ENCODE measurements around the gene PLA2G1B.
A peak's percentile ranks its signal among the peaks of the same experiment; 100 is the strongest.

The PLA2G1B gene

DNA sequence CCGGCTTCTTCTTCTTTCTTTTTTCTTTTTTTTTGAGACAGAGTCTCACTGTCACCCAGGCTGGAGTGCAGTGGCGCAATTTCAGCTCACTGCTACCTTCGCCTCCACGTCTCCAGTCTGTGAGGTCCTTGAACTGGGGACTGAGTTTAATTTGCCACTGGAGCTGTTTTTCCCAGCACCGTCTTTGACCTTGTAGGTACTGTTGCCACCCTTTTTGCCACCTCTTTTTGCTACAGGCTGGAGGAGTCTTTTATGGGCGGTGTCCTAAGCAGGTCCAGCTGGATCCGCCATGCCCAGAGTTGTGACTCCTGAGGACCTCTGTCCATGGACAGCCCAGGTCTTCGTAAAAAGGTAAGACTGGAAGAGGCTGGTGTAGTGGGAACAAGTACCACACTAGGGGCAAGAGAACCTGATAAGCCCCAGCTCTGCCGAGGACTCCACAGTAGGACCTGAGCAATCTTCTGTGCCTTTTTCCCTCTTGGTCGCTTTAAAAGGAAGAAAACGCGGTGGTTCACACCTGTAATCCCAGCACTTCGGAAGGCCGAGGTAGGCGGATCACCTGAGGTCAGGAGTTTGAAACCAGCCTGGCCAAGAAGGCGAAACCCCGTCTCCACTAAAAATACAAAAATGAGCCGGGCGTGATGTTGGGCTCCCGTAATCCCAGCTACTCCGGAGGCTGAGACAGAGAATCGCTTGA is 36.8 kb downstream of the PLA2G1B start:
- Histone ChIP-seq H3K4me3 (replicated peaks; ENCODE audit: insufficient read depth, low read length) (no peak overlapping the region), H3K27ac (replicated peaks) (no peak overlapping the region), H3K27me3 (ENCODE audit: insufficient read depth, poor library complexity, severe bottlenecking) (no peaks in the 10 kb centered on the region)
- DNase-seq (ENCODE audit: low read depth in 1 of 2, low spot score in 1 of 2), result peak; percentile 14 to 54
- TF ChIP-seq GABPA (IDR thresholded peaks at IDR 0.05; ENCODE audit: low read depth), result no peak

GRCh38 chr12:120287491-120287890 is 40.1 kb downstream of the PLA2G1B start:
- TF ChIP-seq REST (IDR thresholded peaks at IDR 0.05; ENCODE audit: insufficient replicate concordance, low read depth) (no peak), GABPA (IDR thresholded peaks at IDR 0.05; ENCODE audit: low read depth) (no peak), POLR2AphosphoS5 (IDR thresholded peaks at IDR 0.05; ENCODE audit: low read depth) (no peak), SPI1 (IDR thresholded peaks at IDR 0.05; ENCODE audit: borderline replicate concordance, low read depth) (no peak), CTCF (IDR thresholded peaks at IDR 0.05; ENCODE audit: insufficient read depth, low read length) (no peak)
- DNase-seq (ENCODE audit: low read depth in 1 of 2, low spot score in 1 of 2), result no peak
- H3K27me3 ChIP-seq (ENCODE audit: insufficient read depth, poor library complexity, severe bottlenecking), result no peaks in the 10 kb centered on the region
- H3K27ac ChIP-seq (replicated peaks), result no peak overlapping the region
- H3K4me3 ChIP-seq (replicated peaks; ENCODE audit: insufficient read depth, low read length), result no peak overlapping the region

- Histone ChIP-seq H3K27ac (replicated peaks) (no peak overlapping the region), H3K4me3 (replicated peaks; ENCODE audit: insufficient read depth, low read length) (no peak overlapping the region), H3K27me3 (ENCODE audit: insufficient read depth, poor library complexity, severe bottlenecking) (no peaks in the 10 kb centered on the region)
- TF ChIP-seq SPI1 (IDR thresholded peaks at IDR 0.05; ENCODE audit: borderline replicate concordance, low read depth), result no peak
- TF ChIP-seq CTCF (IDR thresholded peaks at IDR 0.05; ENCODE audit: insufficient read depth, low read length), result no peak
- no peak for DNase-seq (ENCODE audit: low read depth in 1 of 2, low spot score in 1 of 2)
These were observed 40.6 kb downstream of the PLA2G1B start for GRCh38 chr12:120286768-120287490.

- no peak for TF ChIP-seq REST (IDR thresholded peaks at IDR 0.05; ENCODE audit: insufficient replicate concordance, low read depth)
- no peak for TF ChIP-seq GABPA (IDR thresholded peaks at IDR 0.05; ENCODE audit: low read depth)
- TF ChIP-seq CTCF (IDR thresholded peaks at IDR 0.05; ENCODE audit: insufficient read depth, low read length), result no peak
- TF ChIP-seq SPI1 (IDR thresholded peaks at IDR 0.05; ENCODE audit: borderline replicate concordance, low read depth), result no peak
- no peak for TF ChIP-seq POLR2AphosphoS5 (IDR thresholded peaks at IDR 0.05; ENCODE audit: low read depth)
- Histone ChIP-seq H3K4me3 (replicated peaks; ENCODE audit: insufficient read depth, low read length) (no peak overlapping the region), H3K27me3 (ENCODE audit: insufficient read depth, poor library complexity, severe bottlenecking) (no peaks in the 10 kb centered on the region), H3K27ac (replicated peaks) (no peak overlapping the region)
- no peak for DNase-seq (ENCODE audit: low read depth in 1 of 2, low spot score in 1 of 2)
These were observed 43.2 kb downstream of the PLA2G1B start for GRCh38 chr12:120284381-120284780.
